GM21390 (cell line): ENCODE measurements around the gene ADGRB3.
"Not testable (repeated sequence)": the region's sequence is repeated elsewhere in the genome, so short reads cannot be mapped to it uniquely, and the experiment has no call there.

Source experiments
- ATAC-seq: cut with Tn5 transposase; IDR thresholded peaks from one replicate; pipeline ENCODE4 v1.9.1; 2021; ENCODE audit not compliant: unreplicated experiment

ADGRB3 gene

DNA sequence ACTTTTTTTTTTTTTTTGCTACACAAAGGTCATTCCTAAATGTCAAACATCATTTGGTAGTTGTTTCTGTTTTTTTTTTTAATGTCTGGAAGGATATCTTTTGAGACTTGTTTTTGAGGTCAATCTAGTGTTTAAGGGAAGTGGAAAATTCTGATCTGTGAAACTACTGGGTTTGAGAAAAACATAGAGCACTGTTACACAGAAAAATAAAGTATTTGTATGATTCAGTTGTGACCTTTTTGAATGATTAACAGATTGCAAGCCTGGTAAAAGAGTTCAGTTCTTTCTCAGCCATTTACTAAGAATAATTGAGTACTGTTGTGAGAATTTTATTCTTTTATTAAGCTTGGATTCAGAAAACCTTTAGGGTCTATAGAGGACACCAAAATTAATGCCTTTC, 276.7 kb downstream of the ADGRB3 start:
- no peak for ATAC-seq

DNA sequence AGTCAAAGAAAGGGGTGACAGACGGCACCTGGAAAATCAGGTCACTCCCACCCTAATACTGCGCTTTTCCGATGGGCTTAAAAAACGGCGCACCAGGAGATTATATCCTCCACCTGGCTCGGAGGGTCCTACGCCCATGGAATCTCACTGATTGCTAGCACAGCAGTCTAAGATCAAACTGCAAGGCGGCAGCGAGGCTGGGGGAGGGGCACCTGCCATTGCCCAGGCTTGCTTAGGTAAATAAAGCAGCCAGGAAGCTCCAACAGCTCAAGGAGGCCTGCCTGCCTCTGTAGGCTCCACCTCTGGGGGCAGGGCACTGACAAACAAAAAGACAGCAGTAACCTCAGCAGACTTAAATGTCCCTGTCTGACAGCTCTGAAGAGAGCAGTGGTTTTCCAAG, 277.7 kb downstream of the ADGRB3 start:
- not testable (repeated sequence) for ATAC-seq

DNA sequence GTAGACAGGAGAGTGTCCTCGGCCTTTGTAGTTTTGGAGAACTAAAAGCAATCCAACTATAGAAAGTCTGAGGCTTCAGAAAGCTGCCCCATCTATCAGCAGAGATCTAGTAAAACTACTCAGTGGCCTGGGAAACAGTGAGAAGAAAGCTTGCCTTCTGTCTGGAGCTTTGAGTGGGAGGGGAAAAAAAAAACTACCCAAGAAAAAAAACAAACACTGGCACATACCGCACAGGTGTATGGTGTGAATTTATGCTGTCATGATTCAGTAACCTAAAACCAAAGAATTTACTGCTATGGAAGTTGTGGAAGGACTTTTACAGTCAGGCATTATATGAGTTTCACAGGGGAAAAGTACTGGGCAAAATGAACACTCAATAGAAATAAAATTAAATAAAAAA, 280.5 kb downstream of the ADGRB3 start:
- no peak for ATAC-seq

DNA sequence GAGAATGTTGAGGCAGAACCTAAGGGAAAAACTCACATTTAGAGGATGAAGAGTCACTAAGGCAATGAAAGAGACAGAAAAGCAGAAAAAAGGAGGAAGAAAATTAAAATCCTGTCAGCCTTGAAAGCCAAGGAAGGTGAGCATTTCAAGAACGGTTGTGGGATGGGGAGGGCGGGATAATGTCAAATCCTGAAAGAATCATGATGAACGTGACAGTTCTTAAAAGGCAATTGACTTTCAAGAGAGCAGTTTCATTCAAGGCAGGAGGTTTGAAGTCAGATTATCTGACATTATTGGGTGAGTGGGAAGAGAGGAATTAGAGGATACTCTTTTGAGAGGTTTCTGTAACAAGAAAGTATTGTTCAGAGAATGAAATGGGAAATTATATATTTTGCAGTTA, 284.5 kb downstream of the ADGRB3 start:
- no peak for ATAC-seq

DNA sequence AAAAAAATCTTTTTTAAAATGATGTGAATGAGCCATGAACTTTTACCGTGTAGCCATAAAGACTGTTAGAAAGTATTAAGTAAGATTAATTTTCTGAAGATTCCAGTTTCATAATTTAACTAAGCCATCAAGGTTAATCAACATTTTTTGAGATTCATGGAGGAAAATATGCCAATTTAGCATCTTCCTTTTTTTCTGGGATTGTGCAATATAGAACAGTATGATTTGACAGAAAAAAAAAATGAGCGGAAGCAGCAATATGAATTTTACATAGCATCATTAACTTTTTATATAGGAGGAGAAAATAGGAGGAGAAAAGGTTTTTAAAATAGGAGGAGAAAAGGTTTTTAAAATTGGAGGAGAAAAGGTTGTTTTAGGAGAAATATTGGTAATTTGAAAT, 306.3 kb downstream of the ADGRB3 start:
- no peak for ATAC-seq

DNA sequence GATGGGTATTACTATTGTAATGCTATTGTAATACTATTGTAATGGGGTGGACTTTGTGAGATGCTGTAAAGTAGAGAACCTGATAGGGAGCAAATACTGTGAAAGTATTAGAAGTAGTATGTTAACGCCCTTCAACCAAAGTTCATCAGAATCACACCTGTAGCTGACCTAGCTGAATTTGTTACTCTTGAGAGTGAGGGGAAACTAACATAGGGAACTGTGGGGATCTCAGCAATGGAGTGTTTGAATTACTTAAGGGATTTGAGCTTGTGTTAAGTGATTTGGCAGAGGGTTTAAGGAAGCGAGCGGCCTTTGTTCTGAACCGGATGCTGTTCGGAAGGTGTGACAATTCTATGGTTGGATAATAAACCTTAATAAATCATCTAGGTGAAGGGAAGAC, 312.6 kb downstream of the ADGRB3 start:
- no peak for ATAC-seq

DNA sequence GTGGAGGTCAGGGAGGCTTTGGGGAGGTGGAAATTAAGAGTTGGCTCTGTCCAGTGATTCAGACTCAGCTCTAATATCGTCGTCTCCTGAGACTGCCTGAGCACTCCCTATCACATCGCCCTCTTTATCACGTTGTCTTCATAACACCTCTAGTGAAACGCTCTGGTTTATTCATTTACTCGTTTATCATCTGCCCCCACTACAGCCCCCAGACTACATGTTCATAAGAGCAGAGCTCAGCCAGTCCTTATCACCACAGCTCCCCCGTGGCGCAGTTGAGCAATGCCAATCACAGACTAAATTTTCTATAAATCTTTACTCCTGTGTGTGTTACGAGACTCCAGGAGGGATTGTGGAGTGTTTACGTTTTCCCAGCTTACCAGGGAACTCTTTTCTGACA, 316.2 kb downstream of the ADGRB3 start:
- ATAC-seq, result no peak

DNA sequence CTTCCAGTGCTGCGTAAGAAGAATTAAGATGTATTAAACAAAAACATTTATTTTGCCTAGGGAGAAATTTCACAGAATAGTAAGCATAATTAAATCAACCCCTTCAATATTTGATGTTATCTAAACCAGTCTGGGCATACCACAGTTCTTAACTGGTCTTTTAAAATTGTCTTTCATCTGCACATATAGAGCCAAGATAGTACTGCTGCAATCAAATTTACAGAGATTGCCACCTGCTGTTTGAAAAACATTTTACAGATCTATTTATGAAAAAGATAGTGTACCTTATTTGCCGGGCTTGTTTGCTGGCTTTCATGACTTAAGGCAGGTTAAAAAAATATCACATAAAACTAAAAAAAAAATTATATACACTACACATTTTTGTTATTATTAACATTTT, 323.2 kb downstream of the ADGRB3 start:
- no peak for ATAC-seq

DNA sequence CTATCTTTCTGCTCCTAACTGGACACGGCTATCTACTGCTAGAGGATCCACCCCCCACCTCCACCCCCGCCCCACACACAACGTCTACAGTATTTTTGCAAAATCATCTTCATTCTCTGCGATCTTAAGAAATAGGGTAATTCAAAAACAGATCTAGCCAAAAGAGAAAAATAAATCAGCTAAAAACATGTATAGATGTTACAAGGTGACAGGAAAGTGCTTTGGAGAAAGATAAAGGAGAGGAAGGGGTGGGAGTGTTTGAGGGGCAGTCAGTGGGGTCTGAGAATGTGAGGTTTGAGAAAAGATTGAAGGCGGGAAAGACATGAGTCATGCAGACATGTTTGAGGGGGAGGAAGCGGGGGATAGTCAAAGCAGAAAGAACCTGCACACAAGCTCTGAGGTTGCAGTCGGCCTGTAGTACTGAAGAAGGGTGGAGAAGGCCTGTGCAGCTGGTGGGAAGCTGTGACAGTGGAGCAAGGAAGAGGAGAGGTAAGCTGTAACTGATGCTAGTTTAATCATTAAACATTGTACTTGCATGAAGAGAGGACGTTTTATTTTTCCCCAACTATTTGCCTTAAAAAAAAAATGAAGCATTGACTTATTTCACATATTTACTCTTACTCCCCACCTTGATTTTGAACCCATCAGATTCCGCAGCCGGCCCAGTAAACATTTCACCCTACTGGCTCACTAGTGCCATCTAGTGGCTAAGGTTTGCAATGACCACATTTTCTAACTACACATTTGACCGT, 332.6 kb downstream of the ADGRB3 start:
- peak; percentile 81 for ATAC-seq

DNA sequence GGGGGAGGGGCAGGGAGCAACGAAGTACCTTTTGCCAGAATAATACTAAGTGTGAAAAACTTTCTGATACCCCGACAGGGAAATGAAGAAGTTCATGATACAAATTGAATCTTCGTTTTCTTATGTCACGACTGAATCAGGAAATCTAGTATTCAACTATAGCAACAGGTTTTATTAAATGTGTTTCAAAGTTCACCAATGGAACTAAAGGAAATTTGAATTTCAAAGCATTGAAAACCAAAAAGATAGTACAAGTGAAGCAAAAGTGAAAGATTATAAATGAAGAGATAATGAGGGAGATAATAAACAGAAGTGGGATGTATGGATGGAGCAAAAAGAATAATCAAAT, 333.2 kb downstream of the ADGRB3 start:
- ATAC-seq, result no peak

DNA sequence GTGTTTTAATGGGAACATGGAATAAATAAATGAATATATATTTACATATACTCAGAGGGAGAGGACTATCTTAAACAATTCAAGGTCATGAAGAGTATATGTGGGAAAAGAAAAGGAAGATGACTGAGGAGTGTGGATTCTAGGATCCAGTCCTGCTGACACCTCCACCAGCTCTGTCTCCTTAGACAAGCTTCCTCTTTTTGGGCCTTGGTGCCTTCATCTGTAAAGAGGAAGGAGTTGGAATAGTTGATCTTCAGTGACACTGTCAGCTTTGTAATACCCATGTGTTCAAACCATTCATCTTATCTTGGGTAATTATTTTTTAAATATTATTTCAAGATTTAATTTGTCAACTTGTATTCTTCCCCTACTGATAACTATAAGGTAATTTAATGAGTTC, 338.0 kb downstream of the ADGRB3 start:
- no peak for ATAC-seq

DNA sequence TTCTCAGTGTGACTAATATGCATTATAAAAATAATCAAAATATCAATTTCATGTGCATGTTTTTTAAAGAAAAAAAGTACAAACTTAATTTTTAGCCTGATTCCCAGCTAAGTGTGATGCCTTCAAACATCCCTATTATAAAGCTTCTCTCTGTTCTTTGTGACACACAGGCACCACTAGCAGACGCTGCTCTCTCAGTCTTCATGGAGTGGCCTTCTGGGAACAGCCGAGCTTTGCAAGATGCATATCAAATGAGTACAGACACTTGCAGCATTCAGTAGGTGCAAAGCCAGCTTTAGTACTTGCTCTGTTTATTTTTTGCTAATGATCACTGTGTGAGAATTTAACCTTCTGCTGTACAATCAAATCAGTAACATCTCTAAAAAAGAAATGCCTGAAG, 340.0 kb downstream of the ADGRB3 start:
- no peak for ATAC-seq

DNA sequence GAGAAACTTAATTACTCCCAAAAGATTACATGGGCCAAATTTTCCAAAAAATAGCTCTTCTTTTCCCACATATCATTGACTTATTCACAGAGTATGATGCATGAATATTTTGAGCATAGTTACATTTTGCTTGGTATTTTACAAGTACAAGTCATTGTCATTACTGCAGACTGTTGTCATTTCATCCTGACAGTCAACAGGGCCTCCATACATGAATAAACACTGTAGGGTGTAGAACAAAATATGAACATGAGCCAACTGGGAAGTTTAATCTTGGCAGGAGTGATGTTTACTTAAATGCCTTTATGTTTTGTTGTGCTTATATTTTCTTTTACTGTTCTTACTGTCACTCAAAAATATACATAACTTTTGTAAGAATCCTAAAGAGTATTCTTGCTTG, 340.7 kb downstream of the ADGRB3 start:
- ATAC-seq, result no peak

DNA sequence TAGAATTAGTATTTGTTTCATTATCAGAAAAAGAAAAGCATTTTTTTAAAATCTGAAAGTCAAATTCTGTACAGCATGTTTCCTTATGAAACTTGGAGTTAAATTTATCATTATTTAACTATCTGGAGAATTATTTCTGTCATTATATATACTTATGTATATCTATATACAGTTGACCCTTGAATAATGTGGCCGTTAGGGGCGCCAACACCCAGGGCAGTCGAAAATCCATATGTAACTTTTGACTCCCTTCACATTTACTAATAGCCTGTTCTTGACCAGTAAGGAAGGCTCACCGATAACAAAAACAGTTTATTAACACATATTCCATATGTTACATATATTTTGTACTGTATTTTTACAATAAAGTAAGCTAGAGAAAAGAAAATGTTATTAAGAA, 341.2 kb downstream of the ADGRB3 start:
- no peak for ATAC-seq

DNA sequence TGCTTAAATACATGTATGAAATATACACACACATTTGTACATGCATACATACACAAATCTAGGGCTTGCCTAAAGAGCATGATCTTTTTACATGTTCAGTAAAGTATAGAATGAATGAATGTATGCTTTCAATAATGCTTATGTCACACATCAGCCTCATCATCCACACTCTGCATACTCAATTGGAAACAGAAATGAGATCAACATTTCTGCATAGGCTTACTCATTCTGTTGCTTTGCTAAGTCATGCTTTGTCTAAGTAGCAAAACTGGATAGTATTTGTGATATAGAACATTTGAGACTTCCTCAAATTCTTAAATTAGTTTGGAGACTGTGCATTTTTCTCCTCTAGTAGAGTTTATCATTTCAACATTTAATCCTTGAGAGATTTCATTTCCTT, 343.3 kb downstream of the ADGRB3 start:
- ATAC-seq, result no peak

DNA sequence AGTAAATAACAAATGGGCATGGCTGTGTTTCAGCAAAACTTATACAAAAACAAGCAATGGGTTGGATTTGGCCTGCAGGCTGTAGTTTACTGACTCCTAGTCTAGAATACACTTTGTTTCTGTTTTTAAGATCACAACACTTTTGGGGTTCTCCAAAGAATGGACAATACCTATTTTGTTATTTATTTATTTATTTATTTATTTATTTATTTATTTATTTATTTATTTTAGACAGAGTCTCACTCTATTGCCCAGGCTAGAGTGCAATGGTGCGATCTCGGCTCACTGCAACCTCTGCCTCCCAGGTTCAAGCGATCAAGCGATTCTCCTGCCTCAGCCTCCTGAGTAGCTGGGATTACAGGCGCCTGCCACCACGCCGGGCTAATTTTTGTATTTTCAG, 346.6 kb downstream of the ADGRB3 start:
- not testable (repeated sequence) for ATAC-seq

DNA sequence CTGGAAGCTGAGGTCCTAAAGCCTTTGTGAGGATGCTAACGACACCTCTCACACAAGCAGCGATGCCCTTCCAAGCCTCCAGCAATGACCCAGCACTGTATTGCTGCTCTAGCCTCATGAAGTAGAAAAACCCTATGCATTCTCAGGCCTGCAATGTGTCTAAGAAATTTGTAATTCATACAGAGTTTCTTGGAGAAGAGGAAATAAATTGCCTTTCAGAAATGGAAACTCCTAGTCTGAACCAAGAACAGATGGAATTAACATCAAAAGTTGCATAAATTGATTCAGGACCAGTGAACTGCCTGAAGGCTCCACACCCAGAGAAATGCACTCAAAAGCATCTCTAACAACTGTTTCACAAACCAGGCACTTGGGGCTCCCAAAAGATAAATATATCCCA, 353.6 kb downstream of the ADGRB3 start:
- no peak for ATAC-seq

DNA sequence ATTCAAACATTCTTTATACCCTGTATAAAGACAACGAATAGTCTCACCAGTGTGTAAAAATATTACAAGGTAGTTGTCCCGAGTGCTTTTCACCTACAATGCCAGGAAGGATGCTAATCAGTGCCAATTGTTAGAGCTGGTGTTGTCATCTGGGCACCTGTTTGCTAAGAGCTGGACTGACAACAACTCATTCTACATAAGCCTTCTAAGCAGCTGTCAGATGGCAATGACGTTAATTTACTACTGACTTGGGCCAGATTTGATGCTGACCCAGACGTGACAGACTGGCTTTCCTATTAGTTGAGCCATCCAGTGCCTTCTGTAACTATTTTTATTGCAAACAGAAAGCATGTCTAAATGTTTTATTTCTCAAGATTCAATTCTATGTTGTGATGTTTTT, 355.2 kb downstream of the ADGRB3 start:
- no peak for ATAC-seq

DNA sequence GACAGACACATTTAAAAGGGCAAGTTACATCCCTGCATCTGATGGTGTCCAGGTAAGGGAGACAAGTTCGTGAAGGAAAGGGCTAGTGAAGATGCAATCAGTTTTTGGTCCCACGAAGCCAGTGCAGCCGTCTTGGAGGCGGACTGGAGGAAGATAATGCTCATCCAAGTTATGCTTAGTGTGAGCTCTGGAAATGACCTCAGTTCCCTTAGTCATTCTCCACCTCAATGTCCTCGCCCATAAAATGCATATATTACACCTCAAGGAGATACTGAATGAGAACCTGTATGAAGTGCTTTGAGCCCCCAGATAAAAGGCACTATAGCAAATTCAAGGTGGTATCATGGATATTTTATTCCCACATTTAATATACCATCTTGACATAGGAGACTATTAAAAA, 358.8 kb downstream of the ADGRB3 start:
- no peak for ATAC-seq

DNA sequence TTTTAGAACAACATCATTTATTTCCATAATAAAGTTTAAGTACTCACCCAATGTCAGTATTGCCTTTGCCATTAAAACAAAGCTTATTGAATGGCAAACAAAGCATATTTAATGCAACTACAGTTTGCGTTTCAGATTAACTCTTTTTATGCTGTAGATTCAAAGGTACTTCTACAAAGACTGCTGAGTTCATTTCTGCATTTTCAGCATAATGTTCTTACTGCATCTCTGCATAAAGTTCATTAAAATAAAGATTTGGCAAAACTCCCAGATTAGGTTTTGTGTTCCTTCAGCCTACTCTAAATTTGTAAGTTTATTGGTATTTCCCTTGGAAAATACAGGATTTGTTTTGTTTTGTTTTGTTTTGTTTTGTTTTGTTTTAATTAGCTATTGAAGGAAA, 359.4 kb downstream of the ADGRB3 start:
- no peak for ATAC-seq

DNA sequence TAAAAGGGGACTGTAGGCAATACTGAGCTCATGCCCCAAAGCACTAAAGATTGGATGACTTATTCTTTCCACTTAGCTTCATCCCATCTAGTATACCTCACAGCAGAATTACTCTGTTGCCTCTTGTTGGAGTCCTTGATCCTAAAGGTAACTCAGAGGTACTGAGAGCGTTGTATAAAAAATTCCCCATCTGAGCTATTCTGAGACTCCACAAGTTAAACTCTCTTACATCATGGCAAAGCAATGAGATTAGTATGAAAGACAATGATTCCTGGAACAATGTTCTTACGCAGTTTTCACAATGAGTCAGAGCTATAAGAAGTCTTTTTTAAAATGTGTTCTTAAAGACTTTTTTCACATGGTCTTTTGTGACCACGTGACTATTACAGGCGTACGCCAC, 370.1 kb downstream of the ADGRB3 start:
- no peak for ATAC-seq

DNA sequence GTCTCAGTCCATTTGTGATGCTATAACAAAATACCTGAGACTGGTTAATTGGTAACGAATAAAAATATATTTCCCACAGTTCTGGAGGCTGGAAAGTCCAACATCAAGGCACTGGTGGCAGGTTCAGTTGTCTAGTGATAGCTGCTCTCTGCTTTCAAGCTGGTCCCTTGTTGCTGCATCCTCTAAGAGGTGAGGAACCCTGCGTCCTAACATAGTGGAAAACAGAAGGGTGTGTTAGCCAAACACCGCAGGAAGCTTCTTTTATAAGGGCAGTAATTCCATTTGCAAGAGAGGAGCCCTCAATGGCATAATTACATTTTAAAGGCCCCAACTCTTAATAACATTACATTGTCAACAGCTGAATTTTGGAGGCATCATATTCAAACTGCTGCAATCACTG, 372.7 kb downstream of the ADGRB3 start:
- no peak for ATAC-seq

DNA sequence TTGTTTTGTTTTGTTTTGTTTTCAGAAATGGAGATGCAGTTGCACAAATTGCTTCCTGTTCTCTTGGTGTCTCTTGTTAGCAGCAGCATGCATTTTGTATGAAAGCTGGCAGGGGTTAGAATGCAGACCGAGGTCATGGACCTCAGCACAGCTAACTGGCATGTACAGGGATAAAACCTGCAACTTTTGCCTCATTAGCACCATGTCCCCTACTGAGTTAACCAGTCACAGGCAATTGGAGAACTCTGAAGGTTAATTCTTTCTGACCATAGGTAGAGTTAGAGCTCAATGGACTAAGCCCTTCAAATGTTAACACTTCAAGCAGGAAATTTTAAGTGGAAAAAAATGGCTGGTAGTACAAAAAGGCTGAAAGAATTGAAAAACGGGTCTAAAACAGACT, 377.1 kb downstream of the ADGRB3 start:
- no peak for ATAC-seq

DNA sequence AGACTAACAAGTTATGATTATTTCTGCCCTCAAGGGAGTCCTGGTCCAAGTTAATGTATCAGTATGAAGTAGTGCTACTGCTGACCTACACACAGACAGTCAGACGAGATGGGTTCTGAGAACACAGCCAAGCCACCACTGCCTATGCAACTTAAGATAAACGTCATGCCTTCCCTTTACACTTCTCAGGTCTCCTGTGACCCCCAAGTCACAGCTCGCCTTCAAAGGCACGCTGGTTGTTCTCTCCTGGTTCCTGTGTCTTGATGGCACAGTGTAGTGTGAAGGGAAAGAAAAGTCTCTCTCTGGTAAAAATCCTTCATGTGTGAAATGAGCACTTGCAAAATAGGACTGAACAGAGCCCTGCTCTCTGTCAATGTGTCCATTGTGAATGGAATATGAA, 377.8 kb downstream of the ADGRB3 start:
- ATAC-seq, result no peak
